Amygdala (tissue), 56 donors: ENCODE data around the gene TEKT2.

Source experiments
- DNase-seq, 56 donors: peaks; one replicate each; lab custom pipeline; 2025; lab: John Stamatoyannopoulos, UW

The TEKT2 gene

DNA sequence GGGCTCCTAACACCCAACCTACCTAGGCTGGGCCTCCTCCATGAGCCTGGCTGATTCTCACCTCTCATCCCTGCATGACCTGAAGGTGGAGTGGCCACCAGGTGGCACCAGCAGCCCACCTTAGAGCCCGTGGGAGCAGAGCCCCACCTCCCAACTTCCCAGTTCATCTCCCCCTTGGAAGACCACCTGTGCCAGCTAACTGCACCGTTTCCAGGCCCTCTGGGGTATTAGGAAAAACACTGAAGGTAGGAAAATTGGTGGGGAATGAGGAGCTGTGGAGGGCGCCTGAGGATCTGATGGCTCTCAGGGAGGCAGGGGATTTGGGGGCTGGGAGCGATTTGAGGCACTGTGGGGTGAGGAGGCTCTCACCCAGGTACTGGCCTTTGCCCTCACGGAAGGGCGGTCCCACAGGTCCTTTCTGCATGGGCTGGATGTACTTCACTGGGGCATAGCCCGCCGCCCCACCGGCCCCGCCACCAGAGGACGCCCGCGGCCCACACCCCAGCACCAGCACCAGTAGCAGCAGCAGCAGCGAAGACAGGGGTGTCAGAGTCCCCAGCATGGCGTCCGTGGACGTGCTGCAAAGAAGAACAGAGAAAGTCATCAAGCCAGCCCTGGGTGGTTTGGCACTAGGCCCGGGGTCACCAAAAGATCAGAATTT, 15.9 kb downstream of the TEKT2 start:
- peak in 43 of 56 donors; percentile 12 to 82 (median 46) for DNase-seq

- no peak for DNase-seq
Observed at GRCh38 chr1:36100376-36100775, 16.5 kb downstream of the TEKT2 start.

- DNase-seq: no peak
Observed at GRCh38 chr1:36101546-36101945, 17.7 kb downstream of the TEKT2 start.

GRCh38 chr1:36106269-36106668, 22.4 kb downstream of the TEKT2 start:
- DNase-seq: no peak

DNA sequence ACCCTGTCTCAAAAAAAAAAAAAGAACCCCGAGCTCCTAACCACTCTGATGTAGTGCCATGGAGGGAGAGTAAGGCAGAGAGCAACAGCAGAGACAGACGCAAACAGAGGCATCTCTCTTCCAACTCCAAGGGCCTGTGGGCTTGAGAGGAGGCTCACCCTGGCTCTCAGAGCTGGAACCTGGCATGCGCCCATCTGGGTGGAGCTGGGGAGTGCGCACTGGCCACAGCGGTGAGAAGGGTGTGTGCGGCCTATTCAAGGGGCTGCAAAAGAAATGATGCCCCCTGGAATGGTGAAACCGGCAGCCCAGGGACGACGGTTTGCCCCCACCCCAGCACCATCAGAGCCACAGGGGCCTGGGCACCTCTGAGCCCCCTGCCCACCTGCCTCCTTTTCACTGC, 23.5 kb downstream of the TEKT2 start:
- no peak for DNase-seq

- DNase-seq: no peak
Observed at GRCh38 chr1:36108314-36108713, 24.4 kb downstream of the TEKT2 start.

GRCh38 chr1:36109041-36109679, 25.3 kb downstream of the TEKT2 start:
- DNase-seq: no peak

DNA sequence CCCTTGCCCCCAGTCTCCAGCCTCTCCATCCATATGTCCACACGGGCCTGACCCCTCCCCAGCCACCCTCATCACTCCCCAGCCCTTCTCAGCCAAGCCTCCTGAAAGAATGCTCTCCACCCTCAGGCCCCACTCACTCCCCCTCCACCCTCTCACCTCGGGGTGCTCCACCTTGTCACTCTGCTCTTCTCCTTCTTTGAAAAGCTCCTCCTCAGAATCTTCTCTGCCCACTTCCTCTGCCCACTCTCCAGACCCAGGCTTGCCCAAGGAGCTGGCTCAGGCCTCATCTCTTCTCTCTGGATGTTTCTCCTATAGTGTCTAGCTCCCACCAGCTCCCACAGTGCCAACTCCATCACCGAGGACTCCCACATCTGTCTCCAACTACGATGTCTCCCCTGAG, 27.3 kb downstream of the TEKT2 start:
- DNase-seq: no peak

DNA sequence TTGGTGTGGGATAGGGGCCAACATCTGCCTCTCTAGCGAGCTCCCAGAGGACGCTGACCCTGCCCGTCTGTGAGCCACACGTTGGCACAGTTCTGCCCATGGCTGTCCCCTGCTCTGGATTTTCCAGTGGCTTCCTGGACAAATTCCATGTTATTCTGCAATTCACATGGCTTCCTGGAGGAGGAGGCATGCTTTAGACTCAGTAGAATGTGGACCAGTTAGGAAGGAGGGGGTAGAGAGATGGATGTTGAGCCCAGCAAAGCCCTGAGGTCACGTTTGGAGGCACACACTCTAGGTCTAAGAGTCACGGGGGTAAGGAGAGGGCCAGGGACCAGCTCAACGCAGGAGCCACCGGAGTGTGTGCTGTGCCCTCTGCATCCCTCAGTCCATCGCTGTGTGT, 28.9 kb downstream of the TEKT2 start:
- DNase-seq: no peak

DNA sequence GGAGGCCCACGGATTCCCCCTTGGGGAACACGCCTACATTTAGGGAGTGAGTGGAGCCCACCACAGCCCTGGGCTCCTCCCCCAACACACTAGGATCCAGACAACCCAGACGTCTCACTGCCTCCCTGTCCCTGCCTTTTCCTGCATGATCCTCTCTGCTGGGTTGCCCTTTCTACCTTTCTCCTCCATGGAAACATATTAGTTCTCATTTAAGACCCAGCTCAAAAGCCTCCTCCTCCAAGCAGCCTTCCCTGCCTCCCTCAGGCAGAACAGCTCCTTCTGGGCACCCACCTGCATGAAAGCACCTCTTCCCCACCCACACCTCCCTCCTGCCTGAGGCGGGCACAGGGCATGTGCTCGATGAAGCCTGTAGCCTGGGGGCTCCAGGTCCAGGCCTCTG, 30.5 kb downstream of the TEKT2 start:
- no peak for DNase-seq

- peak in 8 of 56 donors; percentile 6 to 53 (median 30) for DNase-seq
Observed at GRCh38 chr1:36115200-36115669, 31.3 kb downstream of the TEKT2 start.

DNA sequence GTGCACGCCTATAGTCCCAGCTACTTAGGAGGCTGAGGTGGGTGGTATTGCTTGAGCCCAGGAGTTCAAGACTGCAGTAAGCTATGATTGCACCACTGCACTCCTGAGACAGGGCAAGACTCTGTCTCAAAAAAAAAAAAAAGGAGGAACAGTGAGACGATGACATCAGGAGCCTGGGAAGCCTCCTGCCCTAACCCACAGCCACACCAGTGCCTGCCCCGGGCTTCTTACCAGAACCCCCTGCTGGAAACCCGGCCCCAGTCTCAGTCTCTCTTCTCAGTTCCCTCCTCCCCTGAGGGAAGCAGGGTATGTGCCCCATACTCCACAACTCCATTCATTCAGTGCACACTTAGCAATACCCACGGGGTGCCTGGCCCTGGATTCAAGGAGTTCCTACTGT, 32.0 kb downstream of the TEKT2 start:
- no peak for DNase-seq

- no peak for DNase-seq
Observed at GRCh38 chr1:36116901-36117300, 33.0 kb downstream of the TEKT2 start.

DNA sequence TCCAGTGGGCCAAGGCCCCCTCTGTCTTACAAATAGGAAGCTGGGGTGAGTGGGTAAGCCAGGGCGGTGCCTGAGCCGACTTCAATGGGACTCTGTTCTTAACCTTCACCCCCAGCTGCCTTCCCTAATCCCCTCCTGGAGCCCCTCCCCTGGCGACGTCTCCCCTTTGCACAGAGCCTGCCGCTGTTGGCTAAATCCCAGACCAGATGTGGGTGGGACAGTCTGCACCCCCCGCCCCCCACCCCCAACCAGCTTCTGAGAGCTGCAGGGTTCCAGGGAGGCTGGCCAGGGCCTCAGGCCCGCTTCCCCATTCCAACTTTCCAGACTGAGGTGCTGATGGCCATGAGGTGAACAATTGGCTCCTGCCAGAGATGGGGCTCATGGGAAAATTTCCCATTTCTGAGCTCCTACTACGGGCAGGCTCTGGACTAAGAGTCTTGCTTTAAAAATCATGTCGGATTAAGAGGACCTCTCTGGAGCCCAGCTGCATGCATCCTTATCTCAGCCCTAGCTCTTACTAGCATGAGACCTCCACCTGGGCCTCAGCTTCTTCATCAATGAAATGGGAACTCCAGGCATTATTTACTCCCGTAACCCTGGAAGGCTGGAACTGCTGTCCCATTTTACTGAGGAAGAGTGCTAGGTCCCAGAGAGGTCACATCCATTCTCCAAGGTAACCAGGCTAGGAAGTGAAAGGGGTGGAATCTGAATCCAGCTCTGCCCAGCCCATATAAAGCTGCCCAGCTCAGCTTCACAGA, 34.7 kb downstream of the TEKT2 start:
- DNase-seq: peak in 1 of 56 donors; percentile 17

DNA sequence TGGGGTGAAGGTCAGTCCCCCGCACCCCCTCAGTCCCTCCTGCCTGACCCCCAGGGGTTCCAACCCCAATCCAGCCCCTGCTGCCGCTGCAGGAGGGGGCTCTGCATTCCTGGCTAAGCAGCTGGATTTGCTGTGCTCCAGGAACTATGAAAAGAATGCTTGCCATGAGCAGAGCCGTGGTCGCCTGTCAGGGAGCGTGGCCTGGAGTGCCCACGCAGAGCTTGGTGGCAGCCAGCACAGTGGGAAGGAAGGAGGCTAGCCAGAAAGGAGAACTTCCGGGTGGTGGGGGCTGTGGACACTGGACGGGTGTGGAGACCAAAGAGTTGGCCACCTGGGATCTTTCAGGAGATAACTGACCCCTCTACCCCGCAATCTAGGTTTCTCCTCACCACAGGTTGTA, 35.6 kb downstream of the TEKT2 start:
- DNase-seq: no peak

DNA sequence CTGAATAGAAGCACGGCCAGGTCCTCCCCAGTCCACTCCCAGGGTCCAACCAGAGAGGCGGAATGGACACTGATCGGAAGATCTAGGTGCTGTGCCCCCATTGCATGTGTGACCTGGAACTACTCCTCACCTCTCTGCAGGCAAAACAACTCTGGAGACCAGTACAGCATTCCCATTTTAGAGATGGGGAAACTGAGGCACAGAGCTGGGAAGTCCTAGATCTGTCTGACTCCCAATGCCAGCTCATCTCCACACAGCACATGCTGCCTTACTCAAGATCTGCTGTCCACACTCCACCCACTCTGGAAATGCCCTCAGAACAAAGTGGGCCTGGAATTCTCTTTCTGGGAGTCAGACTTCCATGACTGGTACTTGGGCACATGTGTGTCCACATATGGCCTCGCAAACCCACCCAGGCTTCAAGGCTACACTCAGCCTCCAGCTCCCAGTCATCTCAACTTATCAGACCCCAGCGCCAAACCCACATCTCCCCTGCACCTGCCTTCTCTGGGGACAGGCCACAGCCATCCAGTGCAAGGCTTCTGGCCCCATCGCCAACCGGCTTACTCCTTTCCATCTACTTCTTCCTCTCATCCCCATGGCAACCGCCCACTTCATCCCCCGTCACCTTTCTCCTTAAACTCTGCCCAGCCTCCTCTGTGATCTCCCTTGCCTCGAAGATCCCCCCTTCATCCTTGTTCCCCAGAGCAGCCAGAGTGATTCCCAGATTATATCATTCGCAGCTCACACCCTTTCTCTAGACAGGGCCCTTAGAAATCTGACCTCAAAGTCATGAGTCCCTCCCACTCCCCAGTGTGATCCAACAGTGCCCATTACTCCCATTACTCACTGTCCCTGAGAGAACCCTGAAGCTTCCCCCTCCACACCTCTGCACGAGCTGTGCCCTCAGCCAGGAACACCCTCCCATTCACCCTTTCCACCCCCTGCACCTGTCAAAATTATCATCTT, 38.5 kb downstream of the TEKT2 start:
- no peak for DNase-seq

- peak in 12 of 56 donors; percentile 10 to 58 (median 17) for DNase-seq
Observed at GRCh38 chr1:36123356-36123755, 39.5 kb downstream of the TEKT2 start.

DNA sequence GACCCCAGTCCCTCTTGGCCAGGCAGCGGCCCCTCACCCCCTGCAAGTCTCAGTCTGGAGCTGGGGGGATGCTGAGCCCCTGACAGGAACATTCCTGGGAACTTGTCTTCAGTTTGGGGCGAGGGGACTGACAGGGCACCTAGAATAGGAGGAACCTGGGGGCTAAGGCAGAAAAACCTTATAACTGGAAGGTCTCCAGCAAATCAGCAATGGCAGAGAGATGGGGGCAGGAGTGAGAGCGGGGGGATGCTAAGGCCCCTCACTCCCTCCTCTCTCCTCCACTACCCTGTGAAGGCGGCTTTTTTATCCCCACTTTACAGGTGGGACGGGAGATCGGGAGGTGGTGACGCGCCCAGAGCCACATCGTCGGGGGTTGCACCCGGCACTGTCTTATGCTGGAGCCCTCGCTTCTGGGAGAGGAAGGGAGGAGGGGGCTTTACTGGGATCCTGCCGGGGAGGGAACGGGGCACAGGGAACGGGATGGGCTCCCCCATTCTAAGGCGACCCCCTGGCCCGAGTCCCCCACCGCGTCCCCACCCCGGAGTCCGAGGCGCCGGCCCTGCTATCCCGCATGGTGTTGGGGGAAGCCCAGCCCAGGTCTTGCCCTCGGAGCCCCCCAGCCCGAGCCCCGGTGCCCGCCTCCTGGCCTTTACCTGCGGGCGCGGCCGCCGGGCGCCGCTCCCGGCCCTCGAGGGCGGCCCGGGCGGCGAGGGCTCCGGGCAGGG, 40.7 kb downstream of the TEKT2 start:
- no peak for DNase-seq

GRCh38 chr1:36125129-36125991, 41.5 kb downstream of the TEKT2 start, which contains the start of gene COL8A2:
TSS of gene COL8A2 (minus strand) at chr1:36125222. CDS start at chr1:36100242, 24,980 bp downstream.
- peak in 2 of 56 donors; percentile 32 to 46 for DNase-seq
